CD4-positive, alpha-beta T cell treated with Interleukin-15 for 4 hours (primary cell): Measurements from ENCODE around the gene ATP5MG.

Experiments used
- DNase-seq: peaks from one replicate; pipeline ENCODE4 v3.0.0-alpha.2; 2020; ENCODE audit warnings: low spot score

Gene ATP5MG

DNA sequence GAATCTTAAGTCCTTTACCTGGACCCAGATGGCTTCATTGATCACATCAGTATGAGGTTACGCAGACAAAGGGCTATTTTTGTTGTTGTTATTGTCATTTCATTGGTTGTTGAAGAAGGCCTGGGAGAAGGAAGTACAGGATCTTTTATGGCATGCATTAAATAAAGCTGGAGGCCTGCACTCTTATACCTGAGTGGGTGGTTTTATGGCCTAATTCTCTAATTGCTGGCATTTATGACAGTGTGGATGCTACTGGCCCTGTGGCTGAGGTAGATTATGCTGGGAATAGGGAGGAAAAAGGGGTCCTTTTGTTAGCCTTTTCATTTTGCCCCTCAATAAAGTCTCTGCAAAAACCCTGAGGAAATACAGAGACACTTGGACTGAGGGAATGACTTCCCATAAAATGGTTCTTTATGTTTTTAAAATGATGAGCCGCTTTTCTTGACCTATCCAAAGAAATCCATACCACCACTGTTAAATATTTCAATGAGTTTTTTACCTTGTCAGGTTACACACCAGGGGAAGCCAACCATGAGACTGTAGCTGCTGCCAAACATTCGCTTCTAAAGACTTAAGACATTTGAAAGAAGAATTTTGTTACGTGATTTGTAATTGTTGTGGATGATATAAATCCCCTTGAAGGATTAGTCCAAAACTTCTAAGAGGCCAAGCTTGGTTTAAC, 41.6 kb downstream of the ATP5MG start:
- no peak for DNase-seq

DNA sequence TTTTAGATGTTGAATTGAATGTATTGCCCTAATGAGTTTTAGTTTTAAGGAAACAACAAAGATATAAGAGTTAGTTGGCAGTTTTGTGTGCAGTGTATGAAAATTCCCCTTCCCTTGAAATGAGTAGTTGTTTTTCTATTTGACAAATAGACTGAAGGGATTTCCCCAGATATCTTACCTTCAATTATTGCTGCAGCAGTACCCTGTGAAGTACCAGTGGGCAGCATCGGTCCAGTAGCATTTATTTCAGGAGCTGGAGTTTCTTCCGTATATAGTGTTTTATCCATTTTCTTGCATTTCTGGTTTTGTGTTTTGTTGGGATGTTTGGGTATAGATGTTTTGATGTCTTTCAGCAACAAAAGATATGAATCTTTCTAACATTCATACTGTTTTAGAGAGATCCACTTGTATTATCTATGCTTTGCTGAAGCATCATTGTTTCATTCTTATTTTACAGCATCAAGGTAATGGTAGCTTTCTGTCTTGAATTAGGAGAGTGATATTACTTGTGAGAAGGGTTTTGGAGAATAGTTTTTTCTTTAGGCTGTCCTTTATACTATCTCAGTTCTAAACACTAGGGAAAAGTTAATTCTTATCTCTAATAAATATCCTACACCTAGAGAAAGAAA, 42.3 kb downstream of the ATP5MG start:
- DNase-seq: peak; percentile 23

DNA sequence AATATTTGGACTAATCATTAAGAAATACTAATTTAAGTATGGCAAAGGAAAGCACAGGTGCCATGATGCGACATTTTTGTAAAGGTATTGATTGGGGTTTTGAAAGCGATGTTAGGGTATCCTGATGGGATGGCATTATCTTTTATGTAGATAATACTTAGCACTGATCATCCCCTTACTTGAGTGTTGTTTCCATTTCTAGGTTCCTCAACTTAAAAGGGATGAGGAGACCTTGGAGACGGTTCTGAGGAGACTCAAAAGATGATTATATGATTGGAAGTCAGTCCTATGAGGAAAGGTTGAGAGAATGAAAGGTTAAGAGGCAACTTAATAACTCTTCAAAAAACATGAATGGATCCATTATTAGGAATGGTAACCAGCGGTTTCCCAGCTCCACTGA, 46.0 kb downstream of the ATP5MG start:
- no peak for DNase-seq

DNA sequence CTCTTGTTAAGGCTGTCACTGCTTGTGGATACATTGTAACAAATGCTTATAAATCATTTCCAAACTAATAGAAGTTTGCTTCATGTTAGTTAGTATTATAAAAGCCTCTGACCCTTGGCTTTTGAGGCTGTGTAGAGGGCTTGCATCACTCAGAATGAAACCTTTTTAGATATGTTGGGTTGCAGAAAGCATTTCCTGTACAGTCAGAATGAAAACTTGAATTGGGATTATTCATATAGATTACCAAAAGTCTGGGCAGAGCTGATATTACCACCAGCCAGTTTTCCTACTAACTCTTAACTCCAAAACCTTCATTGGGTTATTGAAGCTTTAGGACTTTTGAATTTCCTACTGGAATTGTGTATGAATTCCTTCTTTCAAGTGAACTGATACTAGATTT, 46.9 kb downstream of the ATP5MG start:
- no peak for DNase-seq

DNA sequence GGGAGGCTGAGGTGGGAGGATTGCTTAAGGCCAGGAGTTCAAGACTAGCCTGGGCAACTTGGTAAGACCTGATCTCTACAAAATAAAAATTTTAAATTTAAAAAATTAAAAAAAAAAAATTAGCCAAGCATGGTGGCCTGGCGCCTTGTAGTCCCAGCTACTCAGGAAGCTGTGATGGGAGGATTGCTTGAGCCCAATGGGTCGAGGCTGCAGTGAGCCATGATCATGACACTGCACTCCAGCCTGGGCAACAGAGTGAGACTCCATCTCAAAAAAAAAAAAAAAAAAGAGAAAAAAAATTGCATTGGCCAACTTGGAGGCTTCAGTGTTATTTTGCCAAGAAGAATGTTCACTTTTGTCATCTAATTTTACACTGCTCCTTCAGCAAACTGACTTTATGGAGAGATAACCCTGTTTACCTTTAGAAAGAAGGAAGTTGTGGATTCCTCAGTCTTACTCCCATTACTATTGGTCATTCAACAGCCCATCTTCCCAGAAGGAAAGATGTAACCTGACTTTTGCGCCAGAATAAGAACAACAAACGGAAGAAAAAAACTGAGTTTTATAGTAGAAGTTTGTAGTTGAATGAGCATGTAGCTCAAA, 48.0 kb downstream of the ATP5MG start:
- DNase-seq: no peak

DNA sequence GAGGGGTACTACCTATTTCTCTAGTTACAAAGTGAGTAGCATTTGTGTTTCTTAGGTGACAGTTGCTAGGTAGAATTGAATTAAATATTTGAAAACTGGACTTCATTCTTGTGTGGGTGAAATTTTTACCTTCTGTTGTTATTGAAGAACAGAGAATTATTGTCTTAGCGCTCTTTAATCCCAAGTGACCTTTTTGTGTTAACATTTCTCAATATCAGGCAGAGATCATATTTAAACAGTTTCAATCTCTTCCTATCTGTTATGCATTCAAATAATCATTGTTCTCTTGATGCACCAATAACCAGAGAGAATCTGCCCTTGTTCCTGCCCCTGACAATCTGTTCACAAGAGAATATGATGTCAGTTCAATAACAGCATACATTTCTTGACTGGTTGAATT, 49.0 kb downstream of the ATP5MG start:
- DNase-seq: no peak
